Umbilical cord (tissue), 2 donors: ENCODE data around the gene RAD51B. TPM values are rescaled to one million over a fixed set of nuclear protein-coding genes. Genes with fewer than 3 reads are reported as not detected.

Experiments
- DNase-seq: peaks from one replicate; pipeline ENCODE4 v3.0.0-alpha.2; 2015; ENCODE audit warnings: low spot score
- total RNA-seq: library from RNA; depleted of rRNA; stranded (reverse); fragments of >200 nt; gene quantifications from one replicate; pipeline ENCODE4 v1.2.3, GENCODE V29; 2014; ENCODE audit warnings: low replicate concordance; ENCODE audit not compliant: insufficient read depth

The RAD51B gene
- total RNA-seq, 1 donor from 2014 or later, result 34.2 TPM

GRCh38 chr14:68459480-68460136 is 640.0 kb downstream of the RAD51B start:
- no peak for DNase-seq

DNA sequence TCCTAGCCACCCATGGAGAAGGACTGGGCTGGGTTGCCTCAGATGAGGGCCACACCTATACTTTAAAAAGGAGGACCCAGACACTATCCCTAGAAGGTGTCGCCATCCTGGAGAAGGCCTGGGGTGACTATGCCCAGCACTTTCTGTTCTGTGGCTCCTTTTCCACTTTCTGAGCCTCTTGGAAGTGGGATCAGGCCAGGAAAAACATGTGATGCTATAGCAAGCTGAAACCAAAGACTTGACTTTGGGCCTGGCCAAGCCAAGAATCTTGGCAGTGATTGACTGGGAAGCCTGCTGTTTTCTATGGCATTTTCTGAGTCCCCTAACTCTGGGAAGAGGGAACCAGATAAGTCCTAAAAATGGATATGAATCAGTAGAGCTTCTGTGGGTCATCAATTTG is 641.0 kb downstream of the RAD51B start:
- DNase-seq, result no peak

- DNase-seq, result no peak
Observed at GRCh38 chr14:68461086-68461485, 641.5 kb downstream of the RAD51B start.

- no peak for DNase-seq
Observed at GRCh38 chr14:68462683-68463082, 643.1 kb downstream of the RAD51B start.

DNA sequence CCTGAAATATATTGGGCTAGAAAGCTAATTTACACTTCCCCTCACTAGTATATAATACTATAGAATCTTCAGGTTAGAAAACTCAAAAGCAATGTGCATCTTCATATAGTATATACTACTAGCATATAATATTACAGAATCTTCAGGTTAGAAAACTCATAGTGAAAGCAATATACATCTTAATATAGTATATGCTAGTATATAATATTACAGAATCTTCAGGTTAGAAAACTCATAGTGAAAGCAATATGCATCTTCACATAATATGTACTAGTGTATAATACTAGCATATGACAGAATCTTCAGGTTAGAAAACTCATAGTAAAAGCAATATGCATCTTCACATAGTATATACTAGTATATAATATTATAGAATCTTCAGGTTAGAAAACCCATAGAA is 643.7 kb downstream of the RAD51B start:
- no peak for DNase-seq

- DNase-seq, result no peak
Observed at GRCh38 chr14:68463705-68464374, 644.3 kb downstream of the RAD51B start.

DNA sequence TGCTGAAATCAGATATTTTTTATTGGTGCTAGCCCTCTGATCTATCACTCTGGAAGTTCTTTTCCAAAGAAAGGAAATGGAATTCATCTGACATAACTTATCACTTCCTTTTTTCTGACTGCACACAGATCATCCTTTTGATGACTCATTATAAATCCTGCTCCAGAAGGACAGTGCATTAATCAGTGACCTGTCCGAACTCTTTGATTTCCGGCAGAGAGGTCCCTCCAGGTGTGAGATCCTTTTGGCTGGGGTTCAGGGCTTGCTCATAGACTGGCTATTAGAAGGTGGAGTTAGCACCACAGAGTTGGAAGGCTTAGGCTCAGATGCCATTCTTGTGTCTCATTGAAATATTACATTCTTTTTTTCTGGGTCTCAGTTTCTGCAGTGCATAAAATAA is 645.1 kb downstream of the RAD51B start:
- no peak for DNase-seq

- DNase-seq, result peak; percentile 80
Observed at GRCh38 chr14:68466491-68466977, 647.0 kb downstream of the RAD51B start.

GRCh38 chr14:68467425-68467824 is 647.8 kb downstream of the RAD51B start:
- no peak for DNase-seq

DNA sequence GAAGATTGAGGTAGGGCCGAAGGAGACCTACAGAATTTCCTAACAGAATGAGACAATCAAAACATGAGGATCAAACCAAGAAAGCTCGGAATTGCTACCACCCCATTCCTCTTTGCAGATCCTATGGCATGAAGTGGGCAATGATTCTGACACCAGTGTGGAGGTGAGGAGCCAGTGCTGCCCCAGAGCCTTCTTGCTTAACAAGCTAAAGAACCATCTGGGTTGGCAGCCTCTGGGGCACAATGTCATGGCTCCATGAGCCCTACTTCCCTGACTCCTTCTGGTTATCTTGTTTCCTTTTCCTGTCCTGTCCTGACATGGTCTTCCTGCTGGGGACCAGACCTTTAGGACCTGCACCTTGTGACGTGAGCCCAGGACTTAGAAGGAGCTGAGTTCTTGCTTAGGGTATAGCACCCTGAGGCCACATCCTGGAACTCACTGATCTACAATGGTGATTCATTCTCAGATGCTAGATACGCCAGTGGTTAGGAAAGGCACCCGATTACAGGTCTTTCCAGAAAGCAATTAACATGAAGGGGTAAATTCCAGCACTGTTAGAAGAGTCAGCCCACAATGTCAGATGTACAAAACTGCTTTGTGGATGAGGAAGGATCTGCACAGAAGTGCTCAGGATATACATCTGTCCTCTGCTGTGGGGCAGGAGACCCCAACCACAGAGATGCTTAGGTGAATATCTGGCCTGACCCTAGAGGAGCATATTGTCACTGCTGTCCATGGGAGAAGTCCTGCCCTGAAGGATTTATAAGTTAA is 649.0 kb downstream of the RAD51B start:
- DNase-seq, result no peak

DNA sequence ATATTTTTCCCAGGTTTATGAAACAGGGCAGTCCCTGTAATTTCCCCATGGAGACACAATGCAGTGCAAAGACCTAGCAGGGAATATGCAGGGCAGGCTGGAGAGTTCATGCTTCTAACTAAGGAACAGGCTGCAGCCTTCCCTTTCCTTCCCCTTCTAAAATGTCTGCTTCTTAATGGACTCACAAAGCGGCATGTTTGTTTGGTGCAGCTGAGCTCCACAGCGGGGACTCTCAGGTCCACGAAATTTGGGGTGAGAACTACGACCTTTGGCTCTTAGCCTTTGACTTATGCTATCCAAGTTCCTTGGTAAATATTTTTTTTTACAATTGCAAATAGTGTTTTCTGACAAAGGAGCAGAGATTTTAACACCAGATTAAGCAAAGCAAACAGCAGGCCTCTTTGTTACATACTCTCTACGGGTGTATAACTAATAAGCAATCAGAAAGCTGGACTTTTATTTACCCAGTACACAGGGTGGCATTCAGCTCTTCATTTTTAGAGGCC is 649.7 kb downstream of the RAD51B start:
- DNase-seq, result no peak

- DNase-seq, result no peak
Observed at GRCh38 chr14:68470361-68470760, 650.8 kb downstream of the RAD51B start.

DNA sequence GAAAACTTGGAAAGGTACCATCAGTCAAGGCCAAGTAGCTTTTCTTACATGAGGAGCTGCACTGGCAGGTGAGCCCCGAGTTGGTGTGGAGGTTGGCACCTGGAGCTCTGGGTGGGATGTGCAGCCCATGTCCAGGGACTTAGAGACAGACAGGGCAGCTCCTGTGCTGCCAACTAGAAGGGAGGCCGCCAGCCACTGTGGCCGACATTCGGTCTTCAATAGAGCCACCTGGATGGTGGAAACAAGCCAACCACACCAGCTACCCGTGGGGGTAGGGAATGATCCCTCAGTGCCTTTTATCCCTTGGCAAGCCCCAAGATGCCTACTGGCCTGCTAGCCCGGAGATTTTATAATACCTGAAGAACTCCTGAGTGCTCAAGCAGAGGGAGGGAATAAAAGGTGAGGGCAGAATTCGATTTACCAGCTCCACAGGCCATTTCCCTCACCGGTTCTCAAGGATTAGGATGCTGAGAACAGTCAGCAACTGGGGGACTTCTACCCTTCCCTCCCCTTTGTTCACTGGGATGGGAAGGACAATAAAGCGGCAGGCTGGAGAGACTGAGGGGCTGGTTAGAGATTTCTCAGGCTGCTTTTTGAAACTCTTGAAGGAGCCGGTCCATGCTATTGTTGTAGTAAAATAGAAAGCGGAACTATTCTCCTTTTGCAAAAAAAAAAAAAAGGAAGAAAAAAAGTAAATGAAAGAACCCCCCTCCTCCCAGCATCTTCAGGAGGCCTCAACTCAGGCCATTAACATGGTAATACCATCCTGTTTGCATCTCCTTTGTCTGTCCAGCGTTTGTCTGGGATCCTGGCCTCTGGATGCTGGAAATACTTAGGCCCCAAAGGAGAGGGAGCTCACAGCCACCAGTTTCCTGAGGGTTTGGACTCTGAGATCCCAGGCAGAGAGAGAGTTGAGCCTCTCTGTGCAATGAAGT is 651.7 kb downstream of the RAD51B start:
- DNase-seq, result no peak

- no peak for DNase-seq
Observed at GRCh38 chr14:68471964-68472508, 652.5 kb downstream of the RAD51B start.

- no peak for DNase-seq
Observed at GRCh38 chr14:68473069-68473468, 653.5 kb downstream of the RAD51B start.

GRCh38 chr14:68473794-68474193 is 654.2 kb downstream of the RAD51B start:
- no peak for DNase-seq

GRCh38 chr14:68474741-68475140 is 655.2 kb downstream of the RAD51B start:
- no peak for DNase-seq

- DNase-seq, result no peak
Observed at GRCh38 chr14:68475802-68476201, 656.2 kb downstream of the RAD51B start.

DNA sequence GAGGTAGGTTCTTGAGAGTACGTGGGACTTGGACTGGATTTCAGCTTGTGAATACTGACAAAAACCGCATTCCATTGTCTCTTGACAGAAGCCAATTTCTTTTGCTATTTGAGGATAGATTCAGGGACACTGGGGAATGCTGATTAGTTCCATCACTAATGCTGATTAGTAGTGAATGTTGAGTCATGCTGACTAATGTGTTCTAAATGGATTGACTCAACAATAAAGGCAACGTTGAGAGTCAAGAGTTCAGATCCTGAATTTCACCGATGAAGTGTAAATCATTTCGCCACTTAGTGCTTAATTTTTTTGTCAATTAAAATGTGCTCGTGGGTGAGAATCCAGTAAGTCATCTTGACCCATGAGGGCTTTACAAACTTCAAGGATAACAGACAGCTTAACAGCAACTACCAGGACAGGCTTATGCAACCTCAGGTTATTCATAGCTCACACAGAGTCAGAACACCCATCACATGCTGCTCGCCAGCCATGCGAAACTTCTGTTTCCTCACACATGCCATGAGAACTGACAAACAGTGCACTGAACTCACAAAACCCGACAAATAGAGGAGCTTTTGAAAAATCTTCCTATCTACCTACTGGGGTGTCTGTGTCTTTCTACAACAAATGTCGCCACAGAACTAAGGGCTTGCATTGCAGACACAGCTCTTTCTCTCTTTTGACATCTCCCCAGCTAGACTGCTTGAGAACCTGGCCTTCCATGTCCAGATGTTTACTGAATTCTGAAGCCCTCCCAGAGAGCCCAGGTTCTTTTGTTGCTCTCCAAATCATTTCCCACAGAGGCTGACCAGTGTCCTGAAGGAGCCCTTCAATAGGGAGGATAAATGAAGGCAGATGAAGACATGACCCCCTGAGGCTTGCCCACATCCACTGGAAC is 656.9 kb downstream of the RAD51B start:
- peak; percentile 60 for DNase-seq

DNA sequence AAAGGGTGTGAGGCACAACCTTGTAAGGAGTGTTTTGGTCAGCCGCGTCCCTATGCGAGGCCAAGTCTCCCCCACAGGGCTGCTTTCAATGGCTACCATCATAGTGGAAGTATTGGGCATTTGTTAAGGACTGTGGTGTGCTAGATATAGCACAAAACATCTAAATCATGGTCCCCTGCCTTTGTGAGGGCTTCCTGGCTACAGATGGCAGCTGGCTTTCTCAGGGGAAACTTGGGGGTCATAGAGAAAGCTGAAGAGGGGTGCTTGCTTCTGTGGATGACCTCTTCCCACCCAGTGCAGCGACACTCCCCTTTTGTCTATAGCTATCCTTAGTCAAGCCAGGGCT is 657.5 kb downstream of the RAD51B start:
- DNase-seq, result no peak
